ENCODE data around the gene ANKRD13C. TPM values are rescaled to one million over a fixed set of nuclear protein-coding genes. Genes with fewer than 3 reads are reported as not detected.
"Not testable (repeated sequence)": the region's sequence is repeated elsewhere in the genome, so short reads cannot be mapped to it uniquely, and the experiment has no call there.

ANKRD13C gene
- total RNA-seq, result 34.2 and 34.7 TPM in 2 replicates

GRCh38 chr1:70354332-70355110, at the start of gene ANKRD13C:
Gene ANKRD13C, minus strand, starts transcription at chr1:70354722. Its CDS starts 314 bp downstream, at chr1:70354408.
- peak; percentile 91 for DNase-seq (ENCODE audit: low read depth)

- DNase-seq (ENCODE audit: low read depth), result no peak
These were observed 49.2 kb upstream of the ANKRD13C start for GRCh38 chr1:70403759-70404158.

- no peak for DNase-seq (ENCODE audit: low read depth)
These were observed 47.5 kb upstream of the ANKRD13C start for GRCh38 chr1:70401974-70402373.

GRCh38 chr1:70400335-70400734, 45.8 kb upstream of the ANKRD13C start:
- DNase-seq (ENCODE audit: low read depth), result no peak

- no peak for DNase-seq (ENCODE audit: low read depth)
These were observed 42.5 kb upstream of the ANKRD13C start for GRCh38 chr1:70397013-70397412.

- DNase-seq (ENCODE audit: low read depth), result no peak
These were observed 42.1 kb upstream of the ANKRD13C start for GRCh38 chr1:70396607-70397006.

- DNase-seq (ENCODE audit: low read depth), result no peak
These were observed 38.1 kb upstream of the ANKRD13C start for GRCh38 chr1:70392626-70393025.

- DNase-seq (ENCODE audit: low read depth), result no peak
These were observed 33.0 kb upstream of the ANKRD13C start for GRCh38 chr1:70387507-70387906.

GRCh38 chr1:70386121-70386520, 31.6 kb upstream of the ANKRD13C start:
- DNase-seq (ENCODE audit: low read depth), result no peak

GRCh38 chr1:70385477-70385876, 31.0 kb upstream of the ANKRD13C start:
- no peak for DNase-seq (ENCODE audit: low read depth)

- no peak for DNase-seq (ENCODE audit: low read depth)
These were observed 30.0 kb upstream of the ANKRD13C start for GRCh38 chr1:70384542-70384941.

- DNase-seq (ENCODE audit: low read depth), result no peak
These were observed 29.0 kb upstream of the ANKRD13C start for GRCh38 chr1:70383483-70383882.

- DNase-seq (ENCODE audit: low read depth), result peak; percentile 60
These were observed 28.2 kb upstream of the ANKRD13C start for GRCh38 chr1:70382682-70383081.

- DNase-seq (ENCODE audit: low read depth), result no peak
These were observed 21.7 kb upstream of the ANKRD13C start for GRCh38 chr1:70376196-70376595.

GRCh38 chr1:70373580-70373979, 19.1 kb upstream of the ANKRD13C start:
- DNase-seq (ENCODE audit: low read depth), result peak; percentile 47

GRCh38 chr1:70372426-70372825, 17.9 kb upstream of the ANKRD13C start:
- no peak for DNase-seq (ENCODE audit: low read depth)

- not testable (repeated sequence) for DNase-seq (ENCODE audit: low read depth)
These were observed 17.1 kb upstream of the ANKRD13C start for GRCh38 chr1:70371586-70371985.

GRCh38 chr1:70367397-70367796, 12.9 kb upstream of the ANKRD13C start:
- DNase-seq (ENCODE audit: low read depth), result not testable (repeated sequence)

- not testable (repeated sequence) for DNase-seq (ENCODE audit: low read depth)
These were observed 12.5 kb upstream of the ANKRD13C start for GRCh38 chr1:70366997-70367396.

- not testable (repeated sequence) for DNase-seq (ENCODE audit: low read depth)
These were observed 12.0 kb upstream of the ANKRD13C start for GRCh38 chr1:70366425-70366952.

GRCh38 chr1:70364439-70364838, 9.9 kb upstream of the ANKRD13C start:
- DNase-seq (ENCODE audit: low read depth), result no peak

- peak; percentile 25 for DNase-seq (ENCODE audit: low read depth)
These were observed 7.3 kb upstream of the ANKRD13C start for GRCh38 chr1:70361727-70362398.

- no peak for DNase-seq (ENCODE audit: low read depth)
These were observed 5.8 kb upstream of the ANKRD13C start for GRCh38 chr1:70360321-70360720.
